Pancreas (tissue), 10 donors: ENCODE results near the gene SFRP5. TPM values are rescaled to one million over a fixed set of nuclear protein-coding genes. Genes with fewer than 3 reads are reported as not detected.
A peak's percentile ranks its signal among the peaks of the same experiment; 100 is the strongest.

Experiments used
- ATAC-seq, 4 donors: fragments of 200-7000 bp; cut with Tn5 transposase; one replicate each; pipeline versions ENCODE4 v1.8.0 to v1.9.1; 2020; ENCODE audit warnings: mild to moderate bottlenecking in 4 of 4, moderate library complexity in 4 of 4
- DNase-seq, 6 donors: peaks; one replicate each; pipeline ENCODE4 v3.0.0-alpha.2; 2020
- FAIRE-seq: peaks from 2 replicates; lab custom pipeline; 2012; peaks lifted over from hg19 to GRCh38; lab: Jason Lieb, UNC
- H3K27ac ChIP-seq, 4 donors: fragments of 200-600 bp; sonication (generic); 1 replicate in 3 of 4; 2 replicates in 1 of 4; pipeline versions ENCODE4 v1.5.0 to v1.8.0; 2020
- H3K27me3 ChIP-seq, 4 donors: fragments of 200-600 bp; one replicate each; pipeline ENCODE4 v1.8.0; 2021
- H3K36me3 ChIP-seq, 3 donors: fragments of 200-600 bp; sonication (generic) in 1 of 3; one replicate each; pipeline versions ENCODE4 v1.5.0 to v1.8.0; 2020 to 2021
- H3K4me1 ChIP-seq, 3 donors: fragments of 200-600 bp; one replicate each; pipeline ENCODE4 v1.8.0; 2021
- H3K4me3 ChIP-seq, 4 donors: fragments of 200-600 bp; sonication (generic) in 2 of 4; one replicate each; pipeline versions ENCODE4 v1.5.0 to v1.8.0; 2020 to 2021
- H3K9me3 ChIP-seq, 4 donors: fragments of 200-600 bp; one replicate each; pipeline ENCODE4 v1.8.0; 2021
- WGBS, 2 donors: extraction: QIAGEN DNeasy Blood & Tissue Kit; methylation state at CpG; one replicate each; pipeline ENCODE4 v1.1.7; 2013; 5-methylcytosine and 5-hydroxymethylcytosine counted together
- intact Hi-C, 3 donors: fragments of 100-400 bp; cut with DNase I; formaldehyde crosslinking; loops; one replicate each; pipeline versions ENCODE4 v1.11.1 to v1.14.2; 2022
- polyA plus RNA-seq, 2 donors: library from polyadenylated mRNA; stranded (reverse); fragments of 200-250 nt; gene quantifications; one replicate each; pipeline ENCODE4 v1.2.3, GENCODE V29; 2013
- total RNA-seq, 6 donors: library from RNA; stranded (reverse); fragmentation: NEBNext Ultra II Directional in 4 of 6; extraction: Animal tissue kit (Norgen Biotek cat#: 25700) in 4 of 6; gene quantifications; one replicate each; pipeline versions ENCODE4 v1.2.1 to v1.2.4, GENCODE V29; 2021 to 2023
- TF ChIP-seq, protein P1 (sequence below), 4 donors: fragments of 200-600 bp; sonication (generic) in 3 of 4; IDR thresholded peaks; one replicate each; pipeline versions ENCODE4 v1.5.0 to v1.8.0; 2021; ENCODE audit warnings: antibody characterized with exemption in 4 of 4
- donor health status: healthy with polysubstance abuse.
- donor health status: DM: no; HTN: no; CAD: no; lungs with moderate emphysema.
- donor health status: DM: no; HTN: no; CAD: no.
- donor health status: control.
- donor health status: control.
- donor health status: Bipolar disorder and iron deficiency.
- donor health status: DM: yes; HTN: yes; CAD: no.
- donor health status: DM: no; HTN: no; CAD: no.
- donor health status: DM: no; HTN: no; CAD: no.
- donor health status: DM: yes; HTN: yes; CAD: no.

Gene SFRP5
- total and polyA plus RNA-seq, 8 donors = 59.8 to 180 (median 78.5) TPM

DNA sequence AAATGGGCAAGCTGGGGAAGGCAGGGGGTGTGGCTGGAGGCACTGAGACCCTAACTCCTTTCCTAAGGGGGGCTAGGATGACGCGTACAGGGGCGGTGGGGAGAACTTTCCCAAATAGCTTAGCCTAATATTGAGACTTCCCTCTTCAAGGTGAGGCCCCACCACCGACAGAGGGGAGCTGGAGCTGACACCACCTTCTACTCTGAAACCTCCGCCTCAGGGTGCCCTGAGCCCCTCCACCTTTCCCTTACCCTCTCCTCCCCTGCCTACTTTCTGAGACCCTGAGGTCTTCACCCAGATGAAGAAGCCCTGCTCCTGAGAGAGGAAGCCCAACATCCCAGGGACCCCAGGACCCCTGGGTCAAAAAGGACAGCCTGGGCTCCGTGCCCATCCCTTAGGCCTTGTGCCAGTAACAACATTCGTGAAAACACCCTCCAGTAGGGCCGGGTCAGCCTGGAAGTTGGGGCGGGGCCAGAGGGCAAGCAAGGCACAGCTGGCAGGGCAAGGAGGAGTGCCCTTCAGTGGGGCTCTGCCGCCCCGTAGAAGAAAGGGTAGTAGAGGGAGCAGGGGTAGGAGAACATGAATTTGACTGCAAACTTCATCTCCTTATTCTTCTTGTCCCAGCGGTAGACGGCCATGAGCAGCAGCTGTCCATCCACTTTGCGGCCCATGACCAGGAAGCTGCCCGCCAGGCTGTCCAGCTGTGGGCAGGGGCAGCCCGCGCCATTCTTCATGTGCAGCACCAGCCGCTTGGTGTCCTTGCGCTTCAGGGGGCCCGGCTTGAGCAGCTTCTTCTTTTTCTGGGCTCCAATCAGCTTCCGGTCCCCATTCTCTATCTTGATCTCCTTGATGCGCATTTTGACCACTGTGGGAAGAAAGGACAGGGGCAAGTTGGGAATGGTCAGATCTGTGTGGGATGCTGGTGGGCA is 4.5 kb downstream of the SFRP5 start:
- 74% methylated on average over 20 to 22 of the region's 22 CpGs for WGBS, 2 donors
- Histone ChIP-seq H3K36me3 (no peaks in the 10 kb centered on the region), H3K27me3 (no peaks in the 10 kb centered on the region), H3K4me1 (peaks cover 0 to 6% (median 0%) of the 10 kb centered on the region in 3 donors), H3K27ac (no peak overlapping the region), H3K9me3 (no peaks in the 10 kb centered on the region), H3K4me3 (no peak overlapping the region)
- DNase-seq = peak in 2 of 6 donors; percentile 65 to 76
- TF ChIP-seq, protein P1, sequence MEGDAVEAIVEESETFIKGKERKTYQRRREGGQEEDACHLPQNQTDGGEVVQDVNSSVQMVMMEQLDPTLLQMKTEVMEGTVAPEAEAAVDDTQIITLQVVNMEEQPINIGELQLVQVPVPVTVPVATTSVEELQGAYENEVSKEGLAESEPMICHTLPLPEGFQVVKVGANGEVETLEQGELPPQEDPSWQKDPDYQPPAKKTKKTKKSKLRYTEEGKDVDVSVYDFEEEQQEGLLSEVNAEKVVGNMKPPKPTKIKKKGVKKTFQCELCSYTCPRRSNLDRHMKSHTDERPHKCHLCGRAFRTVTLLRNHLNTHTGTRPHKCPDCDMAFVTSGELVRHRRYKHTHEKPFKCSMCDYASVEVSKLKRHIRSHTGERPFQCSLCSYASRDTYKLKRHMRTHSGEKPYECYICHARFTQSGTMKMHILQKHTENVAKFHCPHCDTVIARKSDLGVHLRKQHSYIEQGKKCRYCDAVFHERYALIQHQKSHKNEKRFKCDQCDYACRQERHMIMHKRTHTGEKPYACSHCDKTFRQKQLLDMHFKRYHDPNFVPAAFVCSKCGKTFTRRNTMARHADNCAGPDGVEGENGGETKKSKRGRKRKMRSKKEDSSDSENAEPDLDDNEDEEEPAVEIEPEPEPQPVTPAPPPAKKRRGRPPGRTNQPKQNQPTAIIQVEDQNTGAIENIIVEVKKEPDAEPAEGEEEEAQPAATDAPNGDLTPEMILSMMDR (IDR thresholded peaks at IDR 0.05) = no peak
- intact Hi-C loops = no loop called here
- FAIRE-seq = no peak
- no peak for ATAC-seq

GRCh38 chr10:97766106-97766810 is 5.5 kb downstream of the SFRP5 start:
- intact Hi-C loops = no loop called here
- no peak overlapping the region for H3K27ac ChIP-seq
- ATAC-seq (no peak), DNase-seq (no peak), FAIRE-seq (no peak)
- no peaks in the 10 kb centered on the region for H3K36me3 ChIP-seq
- H3K4me3 ChIP-seq = no peak overlapping the region
- no peaks in the 10 kb centered on the region for H3K9me3 ChIP-seq
- TF ChIP-seq, protein P1 (IDR thresholded peaks at IDR 0.05) = no peak
- no peaks in the 10 kb centered on the region for H3K27me3 ChIP-seq
- WGBS, 2 donors = 51 to 53% methylated on average over 13 of the region's 13 CpGs
- H3K4me1 ChIP-seq = peaks cover 0 to 6% (median 0%) of the 10 kb centered on the region in 3 donors

- H3K4me3 ChIP-seq = no peak overlapping the region
These were observed 6.6 kb downstream of the SFRP5 start for GRCh38 chr10:97765201-97765600.

DNA sequence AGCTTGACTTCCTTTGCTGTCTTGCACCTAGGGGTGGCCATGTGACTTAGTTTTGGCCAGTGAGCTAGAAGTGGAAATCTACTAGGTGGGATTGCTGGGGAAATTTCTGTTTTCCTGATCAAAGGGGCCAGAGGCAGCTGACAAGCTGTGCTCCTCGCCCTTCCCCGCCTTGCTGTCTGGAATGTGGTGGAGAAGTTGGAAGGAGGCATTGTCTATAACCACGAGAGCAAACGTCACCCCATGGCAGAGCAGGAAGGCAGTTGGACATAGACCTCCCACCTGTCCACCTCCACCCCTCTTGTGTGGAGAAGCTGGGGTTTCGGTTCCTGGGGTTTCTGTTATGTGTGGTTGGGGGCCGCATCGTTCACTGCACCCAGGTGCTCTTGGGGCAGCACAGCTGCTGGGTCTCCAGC is 7.3 kb downstream of the SFRP5 start:
- TF ChIP-seq, protein P1 (IDR thresholded peaks at IDR 0.05) = no peak
- Histone ChIP-seq H3K36me3 (peaks cover 0 to 12% (median 5%) of the 10 kb centered on the region in 3 donors), H3K9me3 (no peaks in the 10 kb centered on the region), H3K27me3 (no peaks in the 10 kb centered on the region), H3K4me3 (no peak overlapping the region), H3K4me1 (peaks cover 0 to 6% (median 0%) of the 10 kb centered on the region in 3 donors), H3K27ac (peak overlapping the region in 3 of 4 donors; percentile 22 to 57 (median 46))
- intact Hi-C loops = loop anchor here in 1 of 3 donors (5.0 kb wide), 1 partner anchor 103 kb away; no protein-coding TSS in a partner anchor
- FAIRE-seq (no peak), DNase-seq (peak in 2 of 6 donors; percentile 40 to 41), ATAC-seq (peak in 1 of 4 donors; percentile 22)
- 71 to 74% methylated on average over 7 of the region's 7 CpGs for WGBS, 2 donors

More at GRCh38 chr10:97765201-97765600, 6.6 kb downstream of the SFRP5 start:
- Histone ChIP-seq H3K27ac (peak overlapping the region in 2 of 4 donors; percentile 24 to 57), H3K9me3 (no peaks in the 10 kb centered on the region), H3K36me3 (peaks cover 0 to 6% (median 0%) of the 10 kb centered on the region in 3 donors), H3K27me3 (no peaks in the 10 kb centered on the region), H3K4me1 (peaks cover 0 to 6% (median 0%) of the 10 kb centered on the region in 3 donors)
- 76 to 78% methylated on average over 15 of the region's 15 CpGs for WGBS, 2 donors
- FAIRE-seq = no peak
- ATAC-seq = peak in 1 of 4 donors; percentile 23
- DNase-seq = peak in 2 of 6 donors; percentile 54 to 69
- TF ChIP-seq, protein P1 (IDR thresholded peaks at IDR 0.05) = no peak
- intact Hi-C loops = no loop called here
